MM.1S (cell line): ENCODE measurements around the gene HCN1.

ENCODE experiments used
- EZH2 ChIP-seq: fragments of 300-600 bp; sonication (generic); optimal IDR thresholded peaks from 2 replicates; pipeline ENCODE3; 2017; ENCODE audit warnings: low read depth, mild to moderate bottlenecking, antibody characterized with exemption, low read length, mixed read lengths
- EZH2phosphoT487 ChIP-seq: fragments of 300-600 bp; sonication (generic); IDR thresholded peaks from 2 replicates; pipeline ENCODE4 v1.6.1; 2018; ENCODE audit warnings: antibody characterized with exemption, low read length
- TF ChIP-seq, protein P1 (sequence below): fragments of 300-600 bp; sonication (generic); IDR thresholded peaks from 2 replicates; pipeline ENCODE4 v1.5.1; 2016; ENCODE audit warnings: antibody characterized with exemption, low read length, mixed read lengths

DNA sequence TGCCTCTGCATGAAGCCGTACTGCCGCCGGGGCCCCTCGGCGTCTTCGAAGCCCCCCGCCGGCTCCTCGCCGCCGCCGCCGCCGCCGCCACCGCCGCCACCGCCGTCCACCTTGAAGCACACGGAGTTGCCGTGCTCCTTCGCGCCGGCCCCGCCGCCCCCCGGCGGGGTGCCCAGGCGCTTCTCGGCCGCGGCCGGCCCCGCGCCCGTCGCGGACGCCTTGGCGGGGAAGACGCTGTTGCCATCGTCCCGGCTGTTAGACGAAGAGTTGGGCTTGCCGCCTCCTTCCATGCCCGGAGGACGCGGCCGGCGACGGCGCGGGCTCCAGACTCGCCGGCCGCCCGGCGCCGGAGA is 400 bp downstream of the HCN1 start:
- TF ChIP-seq, protein P1, sequence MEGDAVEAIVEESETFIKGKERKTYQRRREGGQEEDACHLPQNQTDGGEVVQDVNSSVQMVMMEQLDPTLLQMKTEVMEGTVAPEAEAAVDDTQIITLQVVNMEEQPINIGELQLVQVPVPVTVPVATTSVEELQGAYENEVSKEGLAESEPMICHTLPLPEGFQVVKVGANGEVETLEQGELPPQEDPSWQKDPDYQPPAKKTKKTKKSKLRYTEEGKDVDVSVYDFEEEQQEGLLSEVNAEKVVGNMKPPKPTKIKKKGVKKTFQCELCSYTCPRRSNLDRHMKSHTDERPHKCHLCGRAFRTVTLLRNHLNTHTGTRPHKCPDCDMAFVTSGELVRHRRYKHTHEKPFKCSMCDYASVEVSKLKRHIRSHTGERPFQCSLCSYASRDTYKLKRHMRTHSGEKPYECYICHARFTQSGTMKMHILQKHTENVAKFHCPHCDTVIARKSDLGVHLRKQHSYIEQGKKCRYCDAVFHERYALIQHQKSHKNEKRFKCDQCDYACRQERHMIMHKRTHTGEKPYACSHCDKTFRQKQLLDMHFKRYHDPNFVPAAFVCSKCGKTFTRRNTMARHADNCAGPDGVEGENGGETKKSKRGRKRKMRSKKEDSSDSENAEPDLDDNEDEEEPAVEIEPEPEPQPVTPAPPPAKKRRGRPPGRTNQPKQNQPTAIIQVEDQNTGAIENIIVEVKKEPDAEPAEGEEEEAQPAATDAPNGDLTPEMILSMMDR: no peak
- TF ChIP-seq EZH2phosphoT487 (no peak), EZH2 (no peak)
